ENCODE data around the gene OSBPL5. TPM values are rescaled to one million over a fixed set of nuclear protein-coding genes. Genes with fewer than 3 reads are reported as not detected.
"Not testable (repeated sequence)": the region's sequence is repeated elsewhere in the genome, so short reads cannot be mapped to it uniquely, and the experiment has no call there.

Gene OSBPL5
- total RNA-seq, 1 donor from 2014 or later = 55.2 TPM

DNA sequence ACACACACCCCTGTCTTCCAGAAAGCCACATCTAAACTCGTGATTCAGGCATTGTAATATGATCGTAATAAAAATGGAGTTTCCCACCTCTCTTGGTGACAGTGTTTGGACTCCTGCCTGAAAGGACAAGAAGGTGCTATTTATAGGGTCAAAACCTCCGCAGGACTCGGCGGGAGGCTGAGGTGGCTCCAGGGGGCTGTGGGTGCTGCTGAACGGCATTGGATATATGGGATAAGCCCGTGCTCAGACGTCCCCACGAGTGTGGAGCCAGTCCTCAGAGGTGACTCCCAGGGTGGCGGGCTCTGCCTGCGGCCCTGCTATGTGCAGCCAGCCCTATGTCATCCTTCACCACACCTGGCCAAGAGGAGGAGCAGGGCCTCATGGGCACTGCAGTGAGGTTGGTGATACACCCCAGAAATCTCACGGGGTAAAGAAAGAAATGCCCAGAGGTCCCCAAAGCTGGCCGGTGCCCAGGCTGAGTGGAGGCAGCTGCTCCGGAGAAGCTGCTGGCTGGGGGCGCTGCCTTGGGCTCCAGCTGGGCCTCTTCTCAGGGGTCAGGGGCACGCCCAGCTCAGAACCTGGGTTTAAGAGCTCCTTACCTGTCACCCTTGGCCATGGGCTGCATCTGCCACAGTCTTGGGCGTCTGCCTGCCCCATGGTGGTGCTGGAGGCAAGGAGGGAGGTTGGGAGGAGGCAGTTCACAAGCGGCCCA lies 5.1 kb upstream of the OSBPL5 start:
- H3K27ac Mint-ChIP-seq (ENCODE audit: unreplicated experiment) = no peak overlapping the region
- no peaks in the 10 kb centered on the region for H3K9me3 Mint-ChIP-seq (ENCODE audit: unreplicated experiment)
- TF ChIP-seq, protein P1, sequence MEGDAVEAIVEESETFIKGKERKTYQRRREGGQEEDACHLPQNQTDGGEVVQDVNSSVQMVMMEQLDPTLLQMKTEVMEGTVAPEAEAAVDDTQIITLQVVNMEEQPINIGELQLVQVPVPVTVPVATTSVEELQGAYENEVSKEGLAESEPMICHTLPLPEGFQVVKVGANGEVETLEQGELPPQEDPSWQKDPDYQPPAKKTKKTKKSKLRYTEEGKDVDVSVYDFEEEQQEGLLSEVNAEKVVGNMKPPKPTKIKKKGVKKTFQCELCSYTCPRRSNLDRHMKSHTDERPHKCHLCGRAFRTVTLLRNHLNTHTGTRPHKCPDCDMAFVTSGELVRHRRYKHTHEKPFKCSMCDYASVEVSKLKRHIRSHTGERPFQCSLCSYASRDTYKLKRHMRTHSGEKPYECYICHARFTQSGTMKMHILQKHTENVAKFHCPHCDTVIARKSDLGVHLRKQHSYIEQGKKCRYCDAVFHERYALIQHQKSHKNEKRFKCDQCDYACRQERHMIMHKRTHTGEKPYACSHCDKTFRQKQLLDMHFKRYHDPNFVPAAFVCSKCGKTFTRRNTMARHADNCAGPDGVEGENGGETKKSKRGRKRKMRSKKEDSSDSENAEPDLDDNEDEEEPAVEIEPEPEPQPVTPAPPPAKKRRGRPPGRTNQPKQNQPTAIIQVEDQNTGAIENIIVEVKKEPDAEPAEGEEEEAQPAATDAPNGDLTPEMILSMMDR (IDR thresholded peaks at IDR 0.05; ENCODE audit: unreplicated experiment) = no peak
- DNase-seq (ENCODE audit: low spot score) = no peak
- peak overlapping the region; percentile 21 for H3K4me3 Mint-ChIP-seq (ENCODE audit: unreplicated experiment)
- H3K4me1 Mint-ChIP-seq (ENCODE audit: unreplicated experiment) = peaks cover 15% of the 10 kb centered on the region
- peaks cover 4% of the 10 kb centered on the region for H3K36me3 Mint-ChIP-seq (ENCODE audit: low read depth, unreplicated experiment)
- peaks cover 6% of the 10 kb centered on the region for H3K27me3 Mint-ChIP-seq (ENCODE audit: unreplicated experiment)

DNA sequence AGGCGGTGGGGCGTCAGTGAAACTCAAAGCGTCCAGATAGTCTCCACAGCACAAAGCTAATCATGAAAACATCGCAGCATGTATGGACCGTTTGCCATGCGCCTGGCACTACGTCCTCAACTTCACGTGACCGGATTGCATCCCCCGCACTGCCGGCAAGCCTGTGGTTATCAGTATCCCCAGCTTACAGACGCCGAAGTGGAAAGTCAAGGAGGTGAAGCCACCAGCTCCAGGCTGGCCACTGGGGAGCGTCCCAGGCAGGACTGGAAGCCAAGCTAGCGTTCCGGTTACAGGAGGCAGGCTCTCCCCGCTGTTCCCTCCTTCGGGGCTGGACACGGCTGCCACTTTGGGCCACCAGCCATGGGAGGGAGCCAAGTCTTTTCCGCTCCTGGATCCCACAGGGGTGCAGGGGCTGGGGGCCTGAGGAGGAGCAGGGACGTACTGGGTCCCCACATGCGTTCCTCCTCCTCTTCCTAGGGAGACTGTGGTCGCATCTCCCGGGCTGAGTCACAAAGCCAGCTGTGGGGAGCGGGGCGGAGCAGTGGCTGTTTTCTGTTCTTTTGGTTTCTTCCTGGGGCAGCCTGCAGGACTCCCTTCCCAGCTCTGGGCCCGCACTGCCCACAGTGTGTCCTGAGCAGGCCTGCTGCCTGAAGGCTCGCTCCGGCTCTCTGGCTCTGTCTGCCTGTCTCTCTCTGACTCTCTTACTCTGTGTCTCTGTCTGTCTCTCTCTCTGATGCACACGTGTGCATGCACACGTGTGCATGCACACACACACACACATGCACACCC lies 4.3 kb upstream of the OSBPL5 start:
- TF ChIP-seq, protein P1 (IDR thresholded peaks at IDR 0.05; ENCODE audit: unreplicated experiment) = no peak
- Mint-ChIP-seq H3K9me3 (ENCODE audit: unreplicated experiment) (no peaks in the 10 kb centered on the region), H3K4me1 (ENCODE audit: unreplicated experiment) (peaks cover 15% of the 10 kb centered on the region), H3K27ac (ENCODE audit: unreplicated experiment) (no peak overlapping the region), H3K4me3 (ENCODE audit: unreplicated experiment) (peak overlapping the region; percentile 21), H3K27me3 (ENCODE audit: unreplicated experiment) (peaks cover 6% of the 10 kb centered on the region), H3K36me3 (ENCODE audit: low read depth, unreplicated experiment) (peaks cover 4% of the 10 kb centered on the region)
- DNase-seq (ENCODE audit: low spot score) = no peak

DNA sequence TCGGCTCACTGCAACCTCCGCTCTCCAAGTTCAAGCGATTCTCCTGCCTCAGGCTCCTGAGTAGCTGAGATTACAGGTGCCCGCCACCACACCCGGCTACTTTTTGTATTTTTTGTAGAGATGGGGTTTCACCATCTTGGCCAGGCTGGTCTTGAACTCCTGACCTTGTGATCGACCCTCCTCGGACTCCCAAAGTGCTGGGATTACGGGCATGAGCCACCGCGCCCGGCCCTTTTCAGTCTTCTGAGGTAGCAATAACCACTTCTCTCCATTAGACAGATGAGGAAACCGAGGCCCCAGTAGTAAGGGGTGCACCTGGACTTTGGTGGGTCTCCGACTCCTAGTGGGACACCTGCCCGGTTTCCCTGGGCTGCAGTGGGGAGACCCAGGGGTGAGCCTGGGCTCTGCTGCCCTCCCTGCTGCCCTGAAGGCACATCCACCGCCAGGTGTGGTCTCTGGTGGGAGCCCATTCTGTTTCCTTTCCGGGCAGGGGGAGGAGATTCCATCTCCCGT lies 3.7 kb upstream of the OSBPL5 start:
- not testable (repeated sequence) for H3K4me3 Mint-ChIP-seq (ENCODE audit: unreplicated experiment); H3K27ac Mint-ChIP-seq (ENCODE audit: unreplicated experiment); DNase-seq (ENCODE audit: low spot score); H3K27me3 Mint-ChIP-seq (ENCODE audit: unreplicated experiment); H3K36me3 Mint-ChIP-seq (ENCODE audit: low read depth, unreplicated experiment); H3K9me3 Mint-ChIP-seq (ENCODE audit: unreplicated experiment)
- peaks cover 15% of the 10 kb centered on the region for H3K4me1 Mint-ChIP-seq (ENCODE audit: unreplicated experiment)

DNA sequence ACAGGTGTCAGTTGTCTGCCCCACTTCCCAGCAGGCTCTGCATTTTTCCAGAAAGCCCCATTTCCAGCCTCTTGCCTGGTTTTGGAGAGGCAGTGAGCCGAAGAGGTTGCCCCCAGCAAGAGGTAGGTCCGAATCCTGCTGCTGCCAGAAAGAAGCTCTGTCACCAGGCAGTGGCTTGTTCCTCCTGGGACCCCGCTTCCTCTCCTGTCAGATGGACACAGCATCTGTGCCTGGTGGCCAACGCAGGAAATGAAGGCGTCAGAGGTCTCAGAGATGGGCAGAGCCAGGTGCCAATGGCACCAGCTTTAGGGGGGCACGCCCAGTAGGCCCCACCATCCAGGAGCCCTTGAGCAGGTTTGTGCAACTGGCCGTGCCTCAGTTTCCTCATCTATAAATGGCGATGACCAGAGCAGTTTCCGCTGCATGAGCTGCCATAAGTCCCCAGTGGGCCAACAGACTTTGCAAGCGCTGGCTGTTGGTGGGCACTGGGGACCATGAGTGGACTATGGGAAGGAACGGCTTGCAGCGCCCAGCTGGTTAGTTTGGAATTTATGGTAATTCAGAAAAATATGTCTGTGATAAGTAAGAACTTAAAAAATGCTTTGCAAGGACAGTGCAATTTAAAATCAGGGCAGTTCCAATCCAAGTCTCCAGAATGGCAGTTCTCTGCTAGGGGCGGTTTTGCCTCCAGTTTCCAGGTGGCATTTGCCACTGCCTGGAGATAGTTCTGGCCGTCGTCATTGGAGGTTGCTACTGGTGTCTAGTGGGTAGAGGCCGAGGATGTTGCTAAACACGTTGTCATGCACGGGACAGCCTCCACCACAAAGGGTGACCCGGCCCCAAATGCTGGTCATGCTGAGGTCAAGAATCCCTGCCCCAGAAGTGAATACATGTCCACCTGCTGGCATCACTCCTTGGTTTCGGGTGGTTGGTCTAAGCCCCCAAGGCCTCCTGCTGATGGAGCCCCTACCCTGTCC lies 2.3 kb upstream of the OSBPL5 start:
- DNase-seq (ENCODE audit: low spot score) = no peak
- no peak overlapping the region for H3K4me3 Mint-ChIP-seq (ENCODE audit: unreplicated experiment)

More for the DNA sequence above, 2.3 kb upstream of the OSBPL5 start:
- Mint-ChIP-seq H3K4me1 (ENCODE audit: unreplicated experiment) (peaks cover 17% of the 10 kb centered on the region), H3K27me3 (ENCODE audit: unreplicated experiment) (peaks cover 13% of the 10 kb centered on the region), H3K9me3 (ENCODE audit: unreplicated experiment) (no peaks in the 10 kb centered on the region), H3K27ac (ENCODE audit: unreplicated experiment) (no peak overlapping the region), H3K36me3 (ENCODE audit: low read depth, unreplicated experiment) (peaks cover 4% of the 10 kb centered on the region)
- TF ChIP-seq, protein P1 (IDR thresholded peaks at IDR 0.05; ENCODE audit: unreplicated experiment) = no peak

Measured in endothelial cell (in vitro differentiated cells).